Measurements from ENCODE around the gene RNF150. TPM values are rescaled to one million over a fixed set of nuclear protein-coding genes. Genes with fewer than 3 reads are reported as not detected.
A peak's percentile ranks its signal among the peaks of the same experiment; 100 is the strongest.

RNF150 gene
- total RNA-seq, 4 donors from 2014 or later: 33.1 to 53.3 (median 43.6) TPM

GRCh38 chr4:141142423-141142822 is 9.2 kb upstream of the RNF150 start:
- no peaks in the 10 kb centered on the region for H3K27me3 ChIP-seq
- H3K27ac ChIP-seq (replicated peaks in 1 of 4): no peak overlapping the region
- intact Hi-C loops (cut with DNase I): no loop called here
- TF ChIP-seq EP300 (IDR thresholded peaks at IDR 0.05): no peak
- no peak for TF ChIP-seq CTCF (IDR thresholded peaks at IDR 0.05)
- no peak for TF ChIP-seq POLR2A (IDR thresholded peaks at IDR 0.05; ENCODE audit: low read depth)
- TF ChIP-seq POLR2AphosphoS5 (IDR thresholded peaks at IDR 0.05): no peak
- H3K4me1 ChIP-seq: no peaks in the 10 kb centered on the region
- no peak for DNase-seq (ENCODE audit: extremely low spot score)
- H3K4me3 ChIP-seq: no peak overlapping the region
- H3K36me3 ChIP-seq: no peaks in the 10 kb centered on the region
- WGBS: 70% methylated on average over 7 of the region's 7 CpGs
- no peaks in the 10 kb centered on the region for H3K9me3 ChIP-seq

- H3K27me3 ChIP-seq: no peaks in the 10 kb centered on the region
- WGBS: 79% methylated on average over 3 of the region's 3 CpGs
- no peaks in the 10 kb centered on the region for H3K9me3 ChIP-seq
- H3K4me3 ChIP-seq: no peak overlapping the region
- no peak overlapping the region for H3K27ac ChIP-seq (replicated peaks in 1 of 4)
- TF ChIP-seq EP300 (IDR thresholded peaks at IDR 0.05): no peak
- no peak for TF ChIP-seq POLR2A (IDR thresholded peaks at IDR 0.05; ENCODE audit: low read depth)
- no peak for TF ChIP-seq CTCF (IDR thresholded peaks at IDR 0.05)
- no peak for TF ChIP-seq POLR2AphosphoS5 (IDR thresholded peaks at IDR 0.05)
- no peaks in the 10 kb centered on the region for H3K36me3 ChIP-seq
- intact Hi-C loops (cut with DNase I): no loop called here
- no peaks in the 10 kb centered on the region for H3K4me1 ChIP-seq
- DNase-seq (ENCODE audit: extremely low spot score): no peak
Observed at GRCh38 chr4:141140391-141141200, 7.3 kb upstream of the RNF150 start.

- no peak for DNase-seq (ENCODE audit: extremely low spot score)
- Histone ChIP-seq H3K27me3 (no peaks in the 10 kb centered on the region), H3K4me1 (peaks cover 11 to 32% (median 30%) of the 10 kb centered on the region in 4 donors), H3K36me3 (no peaks in the 10 kb centered on the region), H3K27ac (replicated peaks in 1 of 4) (peak overlapping the region; percentile 89 to 95 (median 92)), H3K4me3 (peak overlapping the region in 3 of 4 donors; percentile 88 to 95 (median 93)), H3K9me3 (no peaks in the 10 kb centered on the region)
- intact Hi-C loops (cut with DNase I): loop anchor here (1.0 to 10.0 kb wide), 4 partner anchors 137 to 759 kb away; partner anchors contain the start of gene SCOC
- TF ChIP-seq CTCF (IDR thresholded peaks at IDR 0.05) (peak in 2 of 3 experiments; percentile 18 to 24), POLR2A (IDR thresholded peaks at IDR 0.05; ENCODE audit: low read depth) (no peak)
- 51% methylated on average over 11 of the region's 11 CpGs for WGBS
Observed at GRCh38 chr4:141133999-141134995, 1.0 kb upstream of the RNF150 start.

- TF ChIP-seq POLR2AphosphoS5 (IDR thresholded peaks at IDR 0.05) (no peak), EP300 (IDR thresholded peaks at IDR 0.05) (no peak), CTCF (IDR thresholded peaks at IDR 0.05) (no peak), POLR2A (IDR thresholded peaks at IDR 0.05; ENCODE audit: low read depth) (no peak)
- DNase-seq (ENCODE audit: extremely low spot score): no peak
- intact Hi-C loops (cut with DNase I): loop anchor here (1.0 to 10.0 kb wide), 4 partner anchors 135 to 758 kb away; partner anchors contain the start of gene SCOC
Observed at GRCh38 chr4:141132709-141133145, 542 bp downstream of the RNF150 start.

More at GRCh38 chr4:141132709-141133145, 542 bp downstream of the RNF150 start:
- Histone ChIP-seq H3K27ac (replicated peaks in 1 of 4) (peak overlapping the region; percentile 89 to 95 (median 92)), H3K9me3 (no peaks in the 10 kb centered on the region), H3K27me3 (no peaks in the 10 kb centered on the region), H3K4me1 (peaks cover 11 to 48% (median 43%) of the 10 kb centered on the region in 4 donors), H3K4me3 (peak overlapping the region; percentile 78 to 95 (median 90)), H3K36me3 (no peaks in the 10 kb centered on the region)
- no CpG with 5 or more reads among the region's 42 CpGs for WGBS
